ENCODE measurements around the gene IDH3G.

DNA sequence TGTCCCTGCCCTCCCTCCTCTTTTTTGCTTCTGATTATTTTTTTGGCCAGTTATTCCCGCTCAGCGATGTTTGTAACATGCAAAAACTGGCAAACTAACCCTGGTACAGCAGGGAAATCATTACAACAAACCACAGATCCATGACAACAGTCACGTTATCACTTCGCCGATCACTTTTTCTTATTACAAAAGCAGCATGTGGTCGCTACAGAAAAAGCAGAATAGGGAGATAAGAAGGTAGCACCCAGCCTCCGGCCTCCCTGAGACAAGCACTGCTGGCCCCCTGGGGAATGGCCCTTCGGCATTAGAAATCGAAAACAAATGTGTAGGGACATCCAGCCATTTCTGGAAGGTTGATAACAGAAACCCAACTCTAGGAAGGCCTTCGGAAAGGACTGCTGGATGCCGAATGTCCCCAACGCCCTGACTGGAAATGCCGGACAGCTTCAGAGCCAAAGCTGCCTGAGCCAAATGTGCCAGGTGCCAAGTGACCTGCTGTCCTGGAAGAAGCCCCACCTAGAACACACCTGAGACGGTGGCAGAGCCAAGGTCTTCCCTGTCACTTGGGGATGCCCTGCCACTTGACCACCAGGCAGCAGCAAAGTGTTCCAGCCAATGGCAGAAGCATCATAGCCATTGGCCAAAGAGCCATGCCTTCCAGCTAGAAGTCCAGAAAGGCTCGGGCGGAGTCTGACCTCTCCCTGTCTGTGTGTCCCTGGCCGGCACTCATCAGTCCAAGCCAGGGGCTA is 2.9 kb downstream of the IDH3G start:
- TF ChIP-seq, protein P1, sequence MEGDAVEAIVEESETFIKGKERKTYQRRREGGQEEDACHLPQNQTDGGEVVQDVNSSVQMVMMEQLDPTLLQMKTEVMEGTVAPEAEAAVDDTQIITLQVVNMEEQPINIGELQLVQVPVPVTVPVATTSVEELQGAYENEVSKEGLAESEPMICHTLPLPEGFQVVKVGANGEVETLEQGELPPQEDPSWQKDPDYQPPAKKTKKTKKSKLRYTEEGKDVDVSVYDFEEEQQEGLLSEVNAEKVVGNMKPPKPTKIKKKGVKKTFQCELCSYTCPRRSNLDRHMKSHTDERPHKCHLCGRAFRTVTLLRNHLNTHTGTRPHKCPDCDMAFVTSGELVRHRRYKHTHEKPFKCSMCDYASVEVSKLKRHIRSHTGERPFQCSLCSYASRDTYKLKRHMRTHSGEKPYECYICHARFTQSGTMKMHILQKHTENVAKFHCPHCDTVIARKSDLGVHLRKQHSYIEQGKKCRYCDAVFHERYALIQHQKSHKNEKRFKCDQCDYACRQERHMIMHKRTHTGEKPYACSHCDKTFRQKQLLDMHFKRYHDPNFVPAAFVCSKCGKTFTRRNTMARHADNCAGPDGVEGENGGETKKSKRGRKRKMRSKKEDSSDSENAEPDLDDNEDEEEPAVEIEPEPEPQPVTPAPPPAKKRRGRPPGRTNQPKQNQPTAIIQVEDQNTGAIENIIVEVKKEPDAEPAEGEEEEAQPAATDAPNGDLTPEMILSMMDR (IDR thresholded peaks at IDR 0.05; ENCODE audit: low read depth, low read length, poor library complexity, severe bottlenecking) = no peak
- TF ChIP-seq EZH2phosphoT487 (IDR thresholded peaks at IDR 0.05; ENCODE audit: borderline replicate concordance, low read length) = no peak

Measured in DOHH2 (cell line).